ENCODE measurements around the gene MAP6D1.

MAP6D1 gene

GRCh38 chr3:183825456-183826161 is at the start of gene MAP6D1:
Gene MAP6D1 (minus strand): TSS chr3:183825577. CDS start chr3:183825547, 30 bp downstream.
- peak; percentile 55 for DNase-seq

DNA sequence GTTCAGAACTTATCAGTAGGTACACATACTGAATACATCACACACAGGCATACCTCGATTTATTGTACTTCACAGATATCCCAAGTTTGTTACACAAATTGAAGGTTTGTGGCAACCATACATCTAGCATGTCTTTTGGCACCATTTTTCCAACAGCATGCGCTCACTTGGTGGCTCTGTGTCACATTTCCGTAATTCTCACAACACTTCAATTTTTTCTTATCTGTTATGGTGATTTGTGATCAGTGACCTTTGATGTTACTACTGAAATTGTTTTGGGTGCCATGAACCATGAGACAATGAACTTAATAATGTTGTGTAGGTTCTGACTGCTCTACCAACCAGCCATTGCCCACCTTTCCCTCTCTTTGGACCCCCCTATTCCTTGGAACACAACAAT is 48.5 kb upstream of the MAP6D1 start:
- DNase-seq, result no peak

GRCh38 chr3:183871541-183871940 is 46.2 kb upstream of the MAP6D1 start:
- DNase-seq, result no peak

- DNase-seq, result no peak
These were observed 45.2 kb upstream of the MAP6D1 start for GRCh38 chr3:183870563-183870962.

DNA sequence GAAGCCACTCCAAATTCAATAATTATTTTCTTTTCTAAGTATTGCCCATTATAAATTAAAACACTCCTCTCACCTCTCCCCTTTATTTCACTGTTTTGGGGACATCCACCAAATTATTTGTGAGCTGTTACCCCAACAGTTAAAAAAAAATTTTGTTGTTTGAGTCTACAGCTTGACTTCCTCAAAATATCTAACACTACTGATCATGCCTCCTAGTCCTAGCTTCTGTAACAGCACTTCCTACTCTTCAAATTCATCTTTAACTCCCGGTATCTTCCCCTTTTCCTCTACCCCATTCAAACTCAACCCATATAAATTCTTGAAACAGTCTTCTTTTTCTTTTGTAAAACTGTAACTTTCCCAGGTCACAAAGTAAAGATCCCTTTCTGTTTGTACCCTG is 43.4 kb upstream of the MAP6D1 start:
- peak; percentile 82 for DNase-seq

DNA sequence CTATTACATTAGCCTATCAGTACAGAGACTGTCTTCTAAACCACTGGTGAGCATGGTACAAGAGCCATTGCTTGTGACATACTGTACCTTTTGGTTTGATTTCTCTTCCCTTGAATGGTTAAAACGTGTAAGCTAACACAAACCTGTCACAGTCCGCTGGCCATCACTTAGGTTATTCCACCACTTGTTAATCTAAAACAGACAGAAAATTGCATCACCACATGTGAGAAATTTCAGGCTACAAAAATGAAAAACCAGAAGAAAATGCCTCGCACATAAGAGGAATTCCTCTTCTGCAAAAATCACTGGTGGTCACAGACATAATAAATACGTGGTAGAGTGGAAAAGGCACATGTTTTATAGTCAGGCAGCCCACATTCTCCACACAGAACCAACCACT is 37.2 kb upstream of the MAP6D1 start:
- DNase-seq, result no peak

- DNase-seq, result no peak
These were observed 32.5 kb upstream of the MAP6D1 start for GRCh38 chr3:183857863-183858262.

GRCh38 chr3:183854318-183855035 is 29.1 kb upstream of the MAP6D1 start:
- DNase-seq, result peak; percentile 90

GRCh38 chr3:183845608-183846288 is 20.4 kb upstream of the MAP6D1 start:
- peak; percentile 76 for DNase-seq

GRCh38 chr3:183845090-183845489 is 19.7 kb upstream of the MAP6D1 start:
- DNase-seq, result no peak

- DNase-seq, result no peak
These were observed 19.2 kb upstream of the MAP6D1 start for GRCh38 chr3:183844606-183845005.

GRCh38 chr3:183839751-183840150 is 14.4 kb upstream of the MAP6D1 start:
- DNase-seq, result no peak

GRCh38 chr3:183837894-183838293 is 12.5 kb upstream of the MAP6D1 start:
- no peak for DNase-seq

DNA sequence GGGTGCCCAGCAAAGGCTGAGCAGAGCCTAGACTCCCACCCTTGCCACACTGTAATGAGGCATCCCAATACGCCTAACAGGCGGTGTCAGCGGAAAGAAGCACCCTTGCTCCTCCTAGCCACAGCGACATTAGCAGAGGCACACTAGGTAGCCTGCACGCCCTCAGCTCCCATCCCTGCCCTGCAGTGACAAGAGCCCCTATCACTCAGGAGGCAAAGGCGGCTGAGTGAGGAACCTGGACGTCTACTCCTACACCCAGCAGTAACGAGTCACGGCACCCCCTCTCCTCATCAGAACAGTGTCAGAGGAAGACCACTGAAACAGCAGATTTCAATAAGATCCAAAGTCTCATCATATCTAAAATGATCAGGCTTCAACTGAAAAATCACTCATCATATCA is 12.0 kb upstream of the MAP6D1 start:
- DNase-seq, result no peak

GRCh38 chr3:183833516-183833915 is 8.1 kb upstream of the MAP6D1 start:
- DNase-seq, result no peak

DNA sequence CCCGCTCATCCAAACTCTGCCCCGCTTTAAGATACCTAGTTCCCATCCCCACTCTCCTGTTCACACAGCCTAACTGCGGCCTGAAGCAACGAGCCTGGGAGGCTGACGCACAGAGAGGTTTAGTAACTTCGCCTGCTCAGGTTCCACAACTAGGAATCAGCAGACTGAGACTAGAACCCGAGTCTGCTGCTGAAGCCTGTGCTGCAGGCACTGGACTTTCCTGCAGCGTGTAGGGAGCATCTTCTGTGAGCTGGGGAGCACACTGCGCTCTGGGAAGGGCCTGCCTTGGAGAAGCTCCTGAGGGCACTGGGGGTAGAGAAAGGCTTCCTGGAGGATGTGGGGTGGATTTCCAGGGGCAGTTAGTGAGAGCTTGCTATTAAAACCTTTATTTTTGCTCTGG is 4.8 kb upstream of the MAP6D1 start:
- no peak for DNase-seq

DNA sequence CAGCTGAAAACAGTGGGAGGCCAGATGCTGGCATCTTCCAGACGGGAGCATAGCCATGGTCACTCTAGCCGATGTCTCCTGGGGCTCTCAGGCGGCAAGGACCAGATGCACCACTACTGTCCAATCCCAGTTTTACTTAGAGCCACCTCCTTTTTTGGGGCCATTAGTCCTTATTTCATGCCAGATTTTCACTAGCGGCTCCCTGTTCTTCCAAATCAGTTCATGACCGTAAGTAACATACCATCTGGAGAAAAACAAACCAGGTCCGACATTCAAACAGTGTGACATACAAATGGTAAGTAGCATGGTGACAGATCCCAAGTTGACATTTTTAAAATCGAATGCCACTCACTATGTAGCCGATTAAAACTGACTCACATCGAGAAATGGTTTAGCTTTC is 4.1 kb upstream of the MAP6D1 start:
- no peak for DNase-seq

DNA sequence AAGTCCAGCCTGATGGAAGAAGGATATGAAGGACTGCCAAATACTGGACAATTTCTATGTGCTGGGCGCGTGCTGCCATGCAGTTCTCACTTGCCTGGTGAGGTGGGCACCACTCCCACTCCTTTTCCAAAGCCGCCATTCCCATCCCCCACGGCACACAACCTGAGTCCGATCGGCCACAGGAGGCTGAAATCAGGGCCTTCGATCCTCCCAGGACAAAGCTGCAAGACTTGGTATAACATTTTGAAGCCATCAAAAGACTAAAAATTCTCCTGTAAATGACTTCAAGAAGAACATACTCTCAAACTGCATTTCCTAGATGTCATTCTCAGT is 3.1 kb upstream of the MAP6D1 start:
- no peak for DNase-seq

DNA sequence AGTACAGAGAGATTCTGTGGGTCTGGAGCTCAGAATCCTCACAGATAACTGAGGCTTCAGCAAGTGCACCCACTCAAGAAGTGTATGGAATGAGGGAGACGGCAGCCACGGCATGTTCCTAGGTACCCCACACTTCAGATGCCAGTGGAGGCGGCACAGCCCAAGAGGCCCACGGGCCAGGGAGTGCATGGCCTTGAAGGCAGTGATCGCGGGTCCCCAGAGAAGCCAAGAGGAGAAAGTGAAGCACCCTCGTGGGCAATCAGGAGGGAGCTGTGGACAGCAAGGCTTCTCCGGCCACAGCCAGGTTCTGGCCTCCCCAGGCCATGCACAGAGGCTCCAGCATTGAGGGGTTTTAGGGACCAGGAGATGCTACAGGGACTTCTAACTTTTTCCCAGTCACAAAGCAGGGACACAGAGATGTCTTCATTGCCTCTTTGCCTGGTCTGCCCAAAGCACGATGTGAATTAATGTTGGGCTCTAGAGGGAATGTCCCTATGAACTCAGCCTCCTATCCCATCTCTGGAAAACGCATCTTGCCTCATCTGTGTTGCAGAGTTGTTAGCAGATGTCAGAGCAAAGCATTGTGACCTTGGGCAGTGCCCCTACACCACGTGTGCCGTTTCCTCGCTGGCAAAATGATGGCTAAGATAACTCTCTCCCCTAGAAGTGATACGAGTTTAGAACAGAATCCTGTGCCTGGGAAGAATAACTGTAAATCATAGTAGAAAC is 2.6 kb upstream of the MAP6D1 start:
- no peak for DNase-seq

DNA sequence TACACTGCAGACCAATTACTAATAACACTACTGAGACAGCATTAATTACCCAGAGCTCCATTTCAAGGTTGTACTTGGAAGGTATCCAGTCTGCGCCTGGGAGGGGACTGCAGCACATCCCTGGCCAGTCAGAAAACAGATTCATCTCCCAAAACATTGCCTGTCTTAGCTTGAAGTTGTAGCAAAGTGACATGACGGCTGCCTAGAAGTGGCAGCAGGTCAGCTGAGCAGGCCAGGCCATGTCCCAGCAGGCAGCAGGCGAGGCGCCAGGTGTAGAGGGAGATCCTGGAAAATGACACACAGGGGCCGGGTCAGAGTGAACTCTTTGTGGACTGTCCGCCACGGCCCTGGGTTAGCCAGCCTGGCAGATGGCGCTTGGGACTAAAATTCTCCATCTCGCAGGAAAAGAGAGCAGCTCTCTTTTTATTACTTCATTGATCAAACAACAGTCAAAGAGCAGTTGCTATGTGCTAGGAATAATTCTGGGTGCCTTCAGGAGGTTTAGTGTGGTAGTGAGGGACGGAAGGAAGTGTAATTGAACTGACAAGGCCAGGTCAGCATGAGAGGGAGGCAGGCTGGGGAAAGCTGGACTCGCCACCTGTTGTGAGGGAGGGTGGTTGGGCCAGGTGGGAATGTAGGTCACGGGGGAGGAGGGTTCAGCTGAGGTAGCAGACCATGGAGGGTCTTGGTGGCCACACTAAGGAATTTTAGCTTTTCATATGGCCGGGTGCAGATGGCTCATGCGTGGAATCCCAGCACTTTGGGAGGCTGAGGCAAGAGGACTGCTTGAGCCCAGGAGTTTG is 1.3 kb upstream of the MAP6D1 start:
- no peak for DNase-seq

DNA sequence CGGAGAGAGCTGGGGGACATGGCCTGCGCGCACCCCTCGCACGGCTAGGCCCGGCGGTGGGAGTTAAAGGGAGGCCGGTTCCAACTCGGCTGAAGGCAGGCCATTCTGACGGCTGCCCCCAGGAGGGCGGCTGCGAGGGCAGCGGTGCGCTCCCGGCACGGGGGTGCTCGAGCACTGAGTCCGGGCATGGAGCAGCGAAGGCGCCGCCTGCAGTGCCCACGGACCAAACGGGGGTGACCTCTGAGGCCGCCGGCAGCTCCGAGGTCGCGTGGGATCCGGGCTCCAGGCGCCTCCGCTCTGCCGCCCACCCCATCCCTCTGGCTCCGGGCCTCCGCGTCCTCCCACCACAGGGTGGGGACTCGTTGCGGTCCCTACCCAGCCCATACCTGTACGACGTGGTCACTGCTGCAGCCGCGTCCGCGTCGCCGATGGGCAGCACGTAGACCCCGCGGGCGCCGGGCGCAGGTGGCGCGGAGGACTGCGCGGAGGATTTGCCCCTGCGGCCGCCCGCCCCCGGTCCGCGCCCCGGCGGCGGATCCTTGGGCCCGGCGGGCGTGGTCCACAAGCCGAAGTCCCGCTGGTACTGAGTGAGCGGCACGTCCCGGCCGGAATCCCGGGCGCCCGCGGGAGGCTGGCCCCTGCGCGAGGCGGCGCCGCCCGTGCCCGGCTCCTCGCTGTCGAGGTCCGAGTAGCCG is 469 bp downstream of the MAP6D1 start:
- DNase-seq, result no peak

- no peak for DNase-seq
These were observed 1.4 kb downstream of the MAP6D1 start for GRCh38 chr3:183823963-183824362.
